ENCODE results near the gene ANAPC10.
"Not testable (repeated sequence)": the region's sequence is repeated elsewhere in the genome, so short reads cannot be mapped to it uniquely, and the experiment has no call there.

The ANAPC10 gene

DNA sequence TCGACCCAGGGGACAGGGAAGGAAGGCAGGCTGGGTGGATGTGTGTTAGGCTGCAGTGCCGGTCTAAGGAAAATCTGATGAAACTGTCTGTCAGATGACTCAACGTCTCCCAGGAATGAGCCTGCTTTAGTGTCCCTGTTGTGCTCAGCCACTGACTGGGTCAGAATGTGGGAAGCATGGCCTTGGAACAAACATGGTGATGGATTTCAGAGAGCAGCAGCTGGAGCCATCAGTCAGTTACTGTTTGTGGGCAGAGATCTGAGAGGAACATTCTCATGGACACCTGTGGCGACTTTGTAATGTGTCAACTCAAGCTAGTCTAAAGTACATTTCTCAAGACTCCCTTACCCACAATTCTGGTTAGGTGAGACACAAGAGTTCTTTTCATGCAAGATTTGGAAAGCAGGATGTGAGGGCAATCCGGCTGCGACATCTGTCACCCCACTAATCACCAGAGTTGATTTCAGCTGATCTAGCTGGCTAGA lies 63.2 kb downstream of the ANAPC10 start:
- H3K36me3 ChIP-seq, result peaks cover 9% of the 10 kb centered on the region
- H3K9me3 ChIP-seq, result no peaks in the 10 kb centered on the region
- no peaks in the 10 kb centered on the region for H3K27me3 ChIP-seq
- H3K4me1 ChIP-seq (ENCODE audit: control insufficient read depth in 1 of 2, insufficient read depth in 1 of 2, low read depth in 1 of 2, low read length in 1 of 2), result peaks cover 32 to 40% of the 10 kb centered on the region in 2 experiments
- TF ChIP-seq, protein P1, sequence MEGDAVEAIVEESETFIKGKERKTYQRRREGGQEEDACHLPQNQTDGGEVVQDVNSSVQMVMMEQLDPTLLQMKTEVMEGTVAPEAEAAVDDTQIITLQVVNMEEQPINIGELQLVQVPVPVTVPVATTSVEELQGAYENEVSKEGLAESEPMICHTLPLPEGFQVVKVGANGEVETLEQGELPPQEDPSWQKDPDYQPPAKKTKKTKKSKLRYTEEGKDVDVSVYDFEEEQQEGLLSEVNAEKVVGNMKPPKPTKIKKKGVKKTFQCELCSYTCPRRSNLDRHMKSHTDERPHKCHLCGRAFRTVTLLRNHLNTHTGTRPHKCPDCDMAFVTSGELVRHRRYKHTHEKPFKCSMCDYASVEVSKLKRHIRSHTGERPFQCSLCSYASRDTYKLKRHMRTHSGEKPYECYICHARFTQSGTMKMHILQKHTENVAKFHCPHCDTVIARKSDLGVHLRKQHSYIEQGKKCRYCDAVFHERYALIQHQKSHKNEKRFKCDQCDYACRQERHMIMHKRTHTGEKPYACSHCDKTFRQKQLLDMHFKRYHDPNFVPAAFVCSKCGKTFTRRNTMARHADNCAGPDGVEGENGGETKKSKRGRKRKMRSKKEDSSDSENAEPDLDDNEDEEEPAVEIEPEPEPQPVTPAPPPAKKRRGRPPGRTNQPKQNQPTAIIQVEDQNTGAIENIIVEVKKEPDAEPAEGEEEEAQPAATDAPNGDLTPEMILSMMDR (IDR thresholded peaks at IDR 0.05), result no peak
- H3K4me3 ChIP-seq (ENCODE audit: low read depth in 1 of 2, low read length in 1 of 2), result no peak overlapping the region
- peak overlapping the region; percentile 55 for H3K27ac ChIP-seq

DNA sequence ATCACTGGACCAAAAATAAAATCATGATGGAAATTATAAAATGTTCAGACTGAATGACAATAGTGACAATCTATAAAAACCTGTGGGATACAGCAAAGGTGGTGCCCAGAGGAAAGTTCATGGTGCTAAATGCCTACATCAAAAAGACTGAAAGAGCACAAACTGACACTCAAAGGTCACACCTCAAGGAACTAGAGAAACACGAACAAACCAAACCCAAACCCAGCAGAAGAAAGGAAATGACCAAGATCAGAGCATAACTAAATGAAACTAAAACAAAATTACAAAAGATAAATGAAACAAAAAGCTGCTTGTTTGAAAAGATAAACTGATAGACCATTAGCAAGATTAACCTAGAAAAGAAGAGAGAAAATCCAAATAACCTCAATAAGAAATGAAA lies 78.7 kb downstream of the ANAPC10 start:
- no peaks in the 10 kb centered on the region for H3K27me3 ChIP-seq
- no peaks in the 10 kb centered on the region for H3K4me1 ChIP-seq (ENCODE audit: control insufficient read depth in 1 of 2, insufficient read depth in 1 of 2, low read depth in 1 of 2, low read length in 1 of 2)
- H3K27ac ChIP-seq, result no peak overlapping the region
- no peak overlapping the region for H3K4me3 ChIP-seq (ENCODE audit: low read depth in 1 of 2, low read length in 1 of 2)
- peaks cover 4% of the 10 kb centered on the region for H3K9me3 ChIP-seq
- TF ChIP-seq, protein P1 (IDR thresholded peaks at IDR 0.05), result no peak
- no peaks in the 10 kb centered on the region for H3K36me3 ChIP-seq

DNA sequence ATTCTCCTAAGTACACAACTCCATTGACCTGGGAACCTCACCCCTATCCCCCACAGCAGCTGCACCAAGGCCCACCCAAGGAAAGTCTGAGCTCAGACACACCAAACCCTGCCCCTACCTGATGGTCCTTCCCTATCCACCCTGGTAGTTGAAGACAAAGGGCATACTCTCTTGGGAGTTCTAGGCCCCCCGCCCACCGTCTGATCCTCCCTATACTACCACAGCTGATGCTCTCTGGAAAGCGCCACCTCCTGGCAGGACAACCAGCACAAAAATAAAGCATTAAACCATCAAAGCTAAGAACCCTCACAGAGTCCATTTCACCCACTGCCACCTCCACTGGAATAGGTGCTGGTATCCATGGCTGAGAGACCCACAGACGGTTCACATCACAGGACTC lies 83.6 kb downstream of the ANAPC10 start:
- TF ChIP-seq, protein P1 (IDR thresholded peaks at IDR 0.05), result no peak
- H3K4me3 ChIP-seq (ENCODE audit: low read depth in 1 of 2, low read length in 1 of 2), result no peak overlapping the region
- H3K36me3 ChIP-seq, result no peaks in the 10 kb centered on the region
- H3K4me1 ChIP-seq (ENCODE audit: control insufficient read depth in 1 of 2, insufficient read depth in 1 of 2, low read depth in 1 of 2, low read length in 1 of 2), result peaks cover 10 to 16% of the 10 kb centered on the region in 2 experiments
- no peaks in the 10 kb centered on the region for H3K9me3 ChIP-seq
- H3K27me3 ChIP-seq, result no peaks in the 10 kb centered on the region
- no peak overlapping the region for H3K27ac ChIP-seq

DNA sequence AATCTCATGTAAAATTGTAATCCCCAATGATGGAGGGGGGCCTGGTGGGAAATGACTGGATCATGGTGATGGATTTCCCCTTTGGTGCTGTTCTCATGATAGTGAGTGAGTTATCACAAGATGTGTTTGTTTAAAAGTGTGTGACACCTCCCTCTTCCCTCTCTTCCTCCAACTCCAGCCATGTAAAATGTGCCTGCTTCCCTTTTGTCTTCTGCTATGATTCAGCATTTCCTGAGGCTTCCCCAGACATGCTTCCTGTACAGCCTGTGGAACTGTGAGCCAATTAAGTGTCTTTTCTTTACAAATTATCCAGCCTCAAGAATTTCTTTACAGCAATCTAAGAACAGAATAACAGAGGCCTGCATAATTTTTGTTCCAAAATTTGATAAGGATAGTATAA lies 85.2 kb downstream of the ANAPC10 start:
- Histone ChIP-seq H3K4me1 (ENCODE audit: control insufficient read depth in 1 of 2, insufficient read depth in 1 of 2, low read depth in 1 of 2, low read length in 1 of 2) (peaks cover 10 to 16% of the 10 kb centered on the region in 2 experiments), H3K36me3 (no peaks in the 10 kb centered on the region), H3K27me3 (no peaks in the 10 kb centered on the region), H3K9me3 (no peaks in the 10 kb centered on the region), H3K4me3 (ENCODE audit: low read depth in 1 of 2, low read length in 1 of 2) (no peak overlapping the region), H3K27ac (no peak overlapping the region)
- TF ChIP-seq, protein P1 (IDR thresholded peaks at IDR 0.05), result no peak

DNA sequence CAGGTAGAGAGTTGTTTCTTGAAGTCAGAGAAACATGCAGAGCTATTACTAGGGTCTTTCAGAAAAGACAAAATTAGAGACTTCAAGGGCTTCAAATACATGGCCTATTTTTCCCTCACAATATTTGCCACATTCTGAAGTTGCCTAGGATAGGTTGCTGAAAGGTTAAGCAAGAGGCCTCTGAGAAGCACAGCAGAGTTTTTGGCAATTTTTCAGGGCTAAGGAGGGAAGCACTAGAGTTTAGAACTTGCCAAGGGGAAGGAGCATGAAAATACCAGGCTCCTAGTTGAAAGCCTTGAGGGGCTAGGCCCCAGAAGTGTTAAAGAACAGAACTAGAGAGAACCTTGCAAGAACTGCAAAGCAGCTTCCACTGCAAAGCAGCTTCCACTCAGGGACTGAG lies 86.4 kb downstream of the ANAPC10 start:
- no peaks in the 10 kb centered on the region for H3K9me3 ChIP-seq
- no peaks in the 10 kb centered on the region for H3K36me3 ChIP-seq
- no peaks in the 10 kb centered on the region for H3K27me3 ChIP-seq
- TF ChIP-seq, protein P1 (IDR thresholded peaks at IDR 0.05), result no peak
- H3K4me1 ChIP-seq (ENCODE audit: control insufficient read depth in 1 of 2, insufficient read depth in 1 of 2, low read depth in 1 of 2, low read length in 1 of 2), result peaks cover 10 to 16% of the 10 kb centered on the region in 2 experiments
- no peak overlapping the region for H3K27ac ChIP-seq
- H3K4me3 ChIP-seq (ENCODE audit: low read depth in 1 of 2, low read length in 1 of 2), result no peak overlapping the region

DNA sequence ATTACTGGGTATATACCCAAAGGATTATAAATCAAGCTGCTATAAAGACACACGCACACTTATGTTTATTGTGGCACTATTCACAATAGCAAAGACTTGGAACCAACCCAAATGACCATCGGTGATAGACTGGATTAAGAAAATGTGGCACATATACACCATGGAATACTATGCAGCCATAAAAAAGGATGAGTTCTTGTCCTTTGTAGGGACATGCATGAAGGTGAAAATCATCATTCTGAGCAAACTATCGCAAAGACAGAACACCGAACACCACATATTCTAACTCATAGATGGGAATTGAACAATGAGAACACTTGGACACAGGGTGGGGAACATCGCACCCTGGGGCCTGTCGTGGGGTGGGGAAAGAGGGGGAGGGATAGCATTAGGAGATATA lies 87.7 kb downstream of the ANAPC10 start:
- H3K4me1 ChIP-seq (ENCODE audit: control insufficient read depth in 1 of 2, insufficient read depth in 1 of 2, low read depth in 1 of 2, low read length in 1 of 2), result peaks cover 10 to 16% of the 10 kb centered on the region in 2 experiments
- not testable (repeated sequence) for H3K27ac ChIP-seq; H3K9me3 ChIP-seq; H3K4me3 ChIP-seq (ENCODE audit: low read depth in 1 of 2, low read length in 1 of 2); H3K36me3 ChIP-seq; H3K27me3 ChIP-seq
